ENCODE measurements around the gene NSA2.
"Not testable (repeated sequence)": the region's sequence is repeated elsewhere in the genome, so short reads cannot be mapped to it uniquely, and the experiment has no call there.

Gene NSA2

DNA sequence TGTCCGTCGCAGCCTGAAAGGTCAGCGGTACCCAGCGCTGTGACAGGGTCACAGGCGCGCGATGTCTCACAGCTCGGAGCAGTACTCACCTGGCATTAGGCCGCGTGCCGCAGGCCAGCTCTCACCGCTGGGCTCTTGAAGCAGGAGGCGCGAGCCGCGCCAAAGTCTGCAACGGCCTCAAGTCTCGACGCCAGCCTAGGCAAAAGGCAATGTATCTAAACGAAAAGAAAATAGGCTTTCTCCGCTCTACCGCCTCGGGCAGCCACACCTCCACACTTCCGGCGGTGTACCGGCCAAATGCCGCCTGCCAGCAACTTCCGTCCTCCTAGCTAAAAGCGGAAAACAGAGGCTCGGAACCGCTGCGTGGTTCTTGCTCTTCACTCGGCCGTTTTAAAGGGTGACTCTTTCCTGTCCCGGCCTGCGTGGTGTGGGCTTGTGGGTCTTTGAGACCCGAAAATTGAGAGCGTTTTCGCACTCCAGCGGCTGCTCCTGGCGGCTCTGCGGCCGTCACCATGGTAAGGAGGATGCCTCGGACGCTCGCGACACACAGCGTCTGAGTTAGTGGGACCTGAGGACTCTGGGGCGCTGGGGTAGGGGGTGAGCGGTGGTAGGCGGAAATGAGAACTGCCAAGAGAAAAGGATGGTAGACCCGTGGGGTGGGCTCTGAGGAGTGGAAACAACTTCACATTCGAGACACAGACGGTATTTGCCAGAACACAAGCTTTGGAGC, at the start of gene NSA2, which contains the start of gene GFM2:
TSS of gene NSA2 (plus strand) at position 401 of the 730 bp plus-strand sequence. CDS start at position 513, 112 bp downstream.
TSS of gene GFM2 (minus strand) at position 269 of the 730 bp plus-strand sequence. CDS start 3,375 bp downstream, outside the sequence.
- in situ Hi-C loops (cut with MboI; ENCODE audit: low pct_unique_long_range_greater_than_20kb, low sequenced_read_pairs) = no loop called here
- DNase-seq = peak; percentile 96

DNA sequence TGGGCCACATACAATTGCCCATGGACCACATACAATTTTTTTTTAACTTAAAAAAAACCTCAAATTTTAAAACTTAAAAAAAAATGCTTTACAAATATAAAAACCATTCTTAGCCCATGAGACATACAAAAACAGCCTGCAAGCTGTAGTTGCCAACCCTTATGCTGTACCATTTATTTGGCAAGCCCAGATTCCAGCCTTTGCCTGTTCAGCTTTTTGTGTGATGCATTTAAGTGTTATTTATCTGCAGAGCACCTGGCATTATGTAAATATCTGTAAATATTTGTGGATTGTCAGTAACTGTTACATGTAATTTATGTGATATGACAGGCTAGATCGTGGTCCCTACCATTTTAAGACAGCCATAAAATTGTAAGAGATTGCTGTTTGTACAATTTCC, 49.5 kb upstream of the NSA2 start:
- DNase-seq = no peak
- in situ Hi-C loops (cut with MboI; ENCODE audit: low pct_unique_long_range_greater_than_20kb, low sequenced_read_pairs) = no loop called here

DNA sequence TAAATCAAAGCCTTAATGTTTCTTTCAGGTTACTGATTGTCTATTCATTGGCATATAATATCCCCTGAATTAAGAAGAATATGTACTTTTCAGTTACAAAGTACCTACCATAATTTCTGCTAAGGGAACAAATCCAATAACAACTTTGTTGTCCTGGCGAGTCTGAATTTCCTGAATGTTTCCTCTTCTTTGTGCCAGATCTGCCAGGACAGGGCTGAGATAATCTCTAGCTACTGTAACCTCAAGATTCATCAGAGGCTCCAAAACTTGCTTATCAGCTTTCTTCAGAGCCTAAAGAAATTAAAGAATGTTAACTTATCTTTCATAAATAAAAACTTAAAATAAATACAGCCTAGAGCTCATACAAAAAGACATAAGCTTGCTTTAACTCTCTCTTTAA, 44.8 kb upstream of the NSA2 start:
- no peak for DNase-seq
- in situ Hi-C loops (cut with MboI; ENCODE audit: low pct_unique_long_range_greater_than_20kb, low sequenced_read_pairs) = no loop called here

DNA sequence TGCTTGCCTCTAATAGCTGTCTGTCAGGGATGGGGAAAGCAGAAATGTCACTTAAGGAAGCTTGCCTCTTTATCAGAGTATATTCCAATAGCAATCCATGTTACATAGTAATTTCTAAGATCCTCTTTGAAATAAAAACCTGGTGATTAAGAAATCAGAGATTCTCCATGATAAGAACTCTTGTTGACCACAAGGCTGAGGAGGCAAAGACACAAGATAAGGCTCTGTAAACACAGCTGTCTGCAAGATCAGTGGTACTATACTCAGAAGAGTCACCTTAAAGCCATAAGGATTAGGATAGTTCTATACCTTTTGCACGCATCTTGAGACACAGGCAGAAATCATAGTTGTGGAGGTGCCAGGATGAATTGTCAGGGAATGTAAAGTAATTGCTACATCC, 41.7 kb upstream of the NSA2 start:
- in situ Hi-C loops (cut with MboI; ENCODE audit: low pct_unique_long_range_greater_than_20kb, low sequenced_read_pairs) = no loop called here
- no peak for DNase-seq

DNA sequence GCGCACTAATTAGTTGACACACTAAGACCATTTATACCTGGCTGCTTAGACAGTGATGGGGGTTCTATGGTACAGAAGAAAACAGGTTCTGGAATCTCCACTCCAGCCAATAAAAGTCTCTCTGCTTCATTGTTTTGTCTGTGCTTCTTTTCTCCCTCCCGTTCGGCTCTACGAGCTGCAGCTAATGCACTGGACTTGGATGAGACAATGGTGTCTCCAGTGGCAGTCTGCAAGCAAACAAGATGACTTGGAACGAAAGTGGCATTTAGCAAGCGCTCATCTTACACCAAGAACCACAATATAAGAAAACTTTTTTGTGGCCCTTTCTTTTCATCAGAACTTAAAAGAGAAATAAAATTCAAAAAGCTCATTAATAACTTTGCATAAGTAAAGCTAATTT, 30.3 kb upstream of the NSA2 start:
- DNase-seq = no peak

DNA sequence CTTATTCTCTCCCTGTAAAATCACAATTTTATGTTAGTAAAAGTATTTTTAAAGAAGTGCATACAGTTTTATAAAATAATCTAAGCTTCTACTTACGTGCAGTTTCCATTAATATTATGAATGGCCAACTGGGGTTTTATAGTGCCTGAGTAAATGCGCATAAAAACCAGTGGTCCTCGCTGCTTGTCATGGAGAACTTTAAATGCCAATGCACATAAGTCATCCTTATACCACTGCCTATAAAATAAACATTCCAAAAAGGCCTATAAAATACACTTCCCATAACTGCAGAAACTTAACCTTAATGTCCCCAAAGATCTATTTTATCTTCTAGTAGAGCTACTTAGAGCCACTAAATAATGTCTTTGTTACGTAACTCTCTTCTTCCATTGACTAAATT, 28.6 kb upstream of the NSA2 start:
- no peak for DNase-seq
- in situ Hi-C loops (cut with MboI; ENCODE audit: low pct_unique_long_range_greater_than_20kb, low sequenced_read_pairs) = no loop called here

More for the DNA sequence above, 30.3 kb upstream of the NSA2 start:
- in situ Hi-C loops (cut with MboI; ENCODE audit: low pct_unique_long_range_greater_than_20kb, low sequenced_read_pairs) = no loop called here

DNA sequence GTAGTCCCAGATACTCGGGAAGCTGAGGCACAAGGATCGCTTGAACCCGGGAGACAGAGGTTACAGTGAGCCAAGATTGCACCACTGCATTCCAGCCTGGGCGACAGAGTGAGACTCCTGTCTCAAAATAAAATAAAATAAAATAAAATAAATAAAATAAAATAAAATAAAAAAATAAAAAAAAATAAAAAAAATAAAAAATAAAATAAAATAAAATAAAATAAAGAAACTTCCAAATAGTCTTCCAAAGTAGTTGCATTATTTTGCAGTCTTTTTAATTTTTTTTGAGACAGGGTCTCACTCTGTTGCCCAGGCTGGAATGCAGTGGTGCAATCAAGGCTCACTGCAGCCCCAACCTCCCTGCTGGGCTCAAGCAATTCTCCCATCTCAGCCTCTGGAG, 18.3 kb upstream of the NSA2 start:
- in situ Hi-C loops (cut with MboI; ENCODE audit: low pct_unique_long_range_greater_than_20kb, low sequenced_read_pairs) = not testable (repeated sequence)

DNA sequence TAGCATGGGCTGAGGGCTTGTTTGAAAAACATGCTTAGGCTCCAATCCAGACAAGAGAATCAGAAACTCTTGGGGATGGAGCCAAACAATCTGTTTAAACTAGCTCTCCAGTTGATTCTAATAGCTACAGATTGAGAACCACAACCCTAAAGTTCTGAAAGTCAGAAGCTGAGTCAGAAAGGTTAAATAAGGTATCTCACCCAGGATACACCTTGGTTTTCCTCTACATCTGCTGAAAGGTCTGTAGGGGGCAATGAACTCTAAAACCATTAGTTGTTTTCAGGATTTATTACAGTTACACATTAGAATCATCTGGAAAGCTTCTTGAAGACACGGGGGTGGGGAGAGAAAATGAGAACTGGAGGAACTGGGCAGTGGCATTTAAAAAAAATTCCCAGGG, 5.8 kb upstream of the NSA2 start:
- no peak for DNase-seq
- in situ Hi-C loops (cut with MboI; ENCODE audit: low pct_unique_long_range_greater_than_20kb, low sequenced_read_pairs) = no loop called here

More for the DNA sequence above, 18.3 kb upstream of the NSA2 start:
- not testable (repeated sequence) for DNase-seq

DNA sequence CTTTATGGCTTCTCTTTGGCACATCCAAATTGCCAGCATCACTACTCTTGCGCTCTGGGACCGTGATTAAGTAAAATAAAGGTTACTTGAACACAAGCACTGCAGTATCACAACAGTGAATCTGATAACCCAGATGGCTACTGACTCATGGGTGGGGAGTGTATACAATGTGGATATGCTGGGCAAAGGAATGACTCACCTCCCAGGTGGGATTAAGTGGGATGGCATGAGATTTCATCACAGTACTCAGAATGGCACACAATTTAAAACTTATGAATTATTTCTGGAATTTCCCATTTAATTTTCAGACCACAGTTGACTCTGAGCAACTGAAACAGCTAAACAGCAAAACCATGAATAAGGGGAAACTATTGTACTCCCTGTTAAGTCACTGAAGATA, 4.5 kb upstream of the NSA2 start:
- in situ Hi-C loops (cut with MboI; ENCODE audit: low pct_unique_long_range_greater_than_20kb, low sequenced_read_pairs) = no loop called here
- DNase-seq = no peak

DNA sequence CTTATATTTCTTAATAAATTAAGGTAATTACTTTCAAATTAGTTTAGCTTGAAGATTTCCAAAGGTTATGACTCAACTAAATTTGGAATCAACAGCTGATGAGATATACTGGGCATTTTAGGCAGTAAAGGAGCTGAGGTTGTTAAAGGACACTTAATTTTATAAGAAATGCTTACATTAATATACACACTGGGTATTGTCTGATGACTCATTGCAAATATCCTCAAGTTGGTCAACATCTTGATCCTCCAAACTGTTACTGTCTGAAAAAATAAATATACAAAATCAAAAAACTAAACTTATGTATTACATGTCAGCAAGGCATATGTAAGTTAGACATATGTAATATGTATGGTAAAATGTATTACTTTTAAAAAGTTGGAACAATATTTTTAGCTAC, 3.5 kb upstream of the NSA2 start:
- in situ Hi-C loops (cut with MboI; ENCODE audit: low pct_unique_long_range_greater_than_20kb, low sequenced_read_pairs) = no loop called here

DNA sequence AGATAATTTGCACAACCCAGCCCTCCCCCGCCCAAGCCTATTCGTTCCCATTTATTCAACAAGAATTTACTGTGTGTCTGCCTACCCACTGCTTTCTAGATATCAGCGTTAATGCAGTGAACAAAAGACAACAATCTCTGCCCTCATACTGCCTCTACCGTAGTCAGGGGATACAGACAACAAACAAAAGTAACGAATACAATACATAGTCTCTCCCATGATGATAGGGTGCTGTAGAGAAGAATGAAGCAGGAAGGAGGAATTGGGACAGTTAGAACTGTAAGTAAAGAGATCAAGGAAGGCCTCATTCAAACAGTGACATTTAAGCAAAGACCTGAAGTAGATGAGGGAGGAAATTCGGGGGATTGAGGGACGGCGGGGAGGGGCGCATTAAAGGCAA, 1.8 kb upstream of the NSA2 start:
- DNase-seq = no peak

More for the DNA sequence above, 3.5 kb upstream of the NSA2 start:
- DNase-seq = no peak

DNA sequence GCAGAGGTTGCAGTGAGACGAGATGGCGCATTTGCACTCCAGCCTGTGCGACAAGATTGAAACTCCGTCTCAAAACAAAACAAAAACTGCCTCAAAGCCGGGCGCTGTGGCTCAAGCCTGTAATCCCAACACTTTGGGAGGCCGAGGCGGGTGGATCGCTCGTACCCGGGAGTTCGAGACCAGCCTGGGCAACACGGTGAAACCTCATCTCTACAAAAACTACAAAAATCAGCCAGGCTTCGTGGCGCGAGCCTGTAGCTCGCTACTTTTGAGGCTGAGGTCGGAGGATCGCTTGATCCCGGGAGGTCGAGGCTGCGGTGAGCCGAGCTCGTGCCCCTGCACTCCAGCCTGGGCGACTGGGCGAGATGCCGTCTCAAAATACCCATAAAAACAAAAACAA, 1.1 kb upstream of the NSA2 start:
- in situ Hi-C loops (cut with MboI; ENCODE audit: low pct_unique_long_range_greater_than_20kb, low sequenced_read_pairs) = no loop called here
- no peak for DNase-seq

More for the DNA sequence above, 1.8 kb upstream of the NSA2 start:
- in situ Hi-C loops (cut with MboI; ENCODE audit: low pct_unique_long_range_greater_than_20kb, low sequenced_read_pairs) = no loop called here

DNA sequence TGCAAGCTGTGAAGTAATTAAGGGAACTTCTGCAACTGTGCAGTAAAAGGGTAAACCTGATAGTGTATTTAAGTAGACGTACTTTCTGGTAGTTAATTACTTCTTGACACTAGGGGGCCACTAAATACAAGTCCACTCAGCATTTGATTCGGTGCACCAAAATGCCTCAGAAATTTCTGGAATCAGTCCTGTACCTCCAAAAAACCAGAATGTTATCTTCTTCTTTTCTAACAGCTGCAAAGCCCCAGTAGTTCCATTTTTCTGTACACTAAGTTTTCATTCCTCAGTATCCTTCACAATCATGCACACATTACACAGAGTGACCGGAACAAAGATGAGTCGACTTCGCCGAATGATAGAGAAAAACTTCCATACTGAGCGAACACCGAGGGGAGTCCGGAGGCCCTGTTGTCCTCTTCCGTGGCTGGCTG, 616 bp upstream of the NSA2 start:
- in situ Hi-C loops (cut with MboI; ENCODE audit: low pct_unique_long_range_greater_than_20kb, low sequenced_read_pairs) = no loop called here
- peak; percentile 65 for DNase-seq

DNA sequence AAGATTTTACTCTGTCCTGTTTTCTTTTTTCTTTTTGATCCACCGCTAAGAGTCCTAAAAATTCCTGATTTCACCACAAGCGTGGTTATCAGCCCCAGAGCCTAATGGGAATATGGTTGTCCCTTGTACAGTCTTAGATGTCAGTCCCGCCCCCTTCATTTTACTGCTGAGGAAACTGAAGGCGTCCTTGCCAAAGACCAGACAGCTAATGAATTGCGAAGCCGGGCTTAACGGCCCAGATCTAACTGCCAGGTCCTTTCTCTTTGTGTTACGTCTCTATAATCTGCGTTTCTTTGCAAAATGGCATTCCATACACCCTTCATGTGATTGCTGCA, 497 bp downstream of the NSA2 start:
- in situ Hi-C loops (cut with MboI; ENCODE audit: low pct_unique_long_range_greater_than_20kb, low sequenced_read_pairs) = no loop called here
- no peak for DNase-seq

DNA sequence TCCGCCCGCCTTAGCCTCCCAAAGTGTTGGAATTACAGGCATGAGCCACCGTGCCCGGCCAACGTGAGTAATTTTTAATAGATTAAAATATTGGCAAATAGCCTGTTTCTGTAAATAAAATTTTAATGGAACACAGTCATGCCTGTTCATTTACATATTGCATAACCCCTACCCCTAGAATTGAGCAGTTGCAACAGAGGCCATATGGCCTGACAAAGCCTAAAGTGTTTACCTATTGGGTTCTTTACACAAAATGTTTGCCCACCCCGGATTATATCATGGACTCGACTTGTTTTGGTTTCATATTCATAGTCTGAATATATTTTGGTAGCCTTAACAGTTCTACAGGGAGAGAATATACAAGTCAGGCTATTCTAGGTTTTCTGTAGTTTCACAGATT, 5.3 kb downstream of the NSA2 start:
- in situ Hi-C loops (cut with MboI; ENCODE audit: low pct_unique_long_range_greater_than_20kb, low sequenced_read_pairs) = no loop called here
- no peak for DNase-seq

DNA sequence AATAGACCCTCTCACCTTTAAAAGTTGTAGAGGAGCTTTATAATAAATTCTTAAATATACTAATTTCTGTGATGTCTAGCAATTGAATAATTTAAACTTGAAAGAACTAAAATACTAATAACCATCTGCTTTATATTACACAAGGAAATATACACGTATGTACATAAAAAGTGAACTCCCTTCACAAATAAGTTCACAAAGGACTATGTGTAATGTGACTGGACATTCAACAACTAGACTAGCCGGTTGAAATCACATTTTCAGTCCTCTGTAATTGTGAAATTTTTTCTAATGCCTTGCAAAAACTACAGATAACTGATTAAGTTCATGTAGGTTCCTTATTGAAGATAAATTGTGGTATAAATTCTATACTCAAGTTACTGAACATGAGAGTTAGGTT, 11.6 kb downstream of the NSA2 start:
- in situ Hi-C loops (cut with MboI; ENCODE audit: low pct_unique_long_range_greater_than_20kb, low sequenced_read_pairs) = no loop called here
- DNase-seq = no peak

DNA sequence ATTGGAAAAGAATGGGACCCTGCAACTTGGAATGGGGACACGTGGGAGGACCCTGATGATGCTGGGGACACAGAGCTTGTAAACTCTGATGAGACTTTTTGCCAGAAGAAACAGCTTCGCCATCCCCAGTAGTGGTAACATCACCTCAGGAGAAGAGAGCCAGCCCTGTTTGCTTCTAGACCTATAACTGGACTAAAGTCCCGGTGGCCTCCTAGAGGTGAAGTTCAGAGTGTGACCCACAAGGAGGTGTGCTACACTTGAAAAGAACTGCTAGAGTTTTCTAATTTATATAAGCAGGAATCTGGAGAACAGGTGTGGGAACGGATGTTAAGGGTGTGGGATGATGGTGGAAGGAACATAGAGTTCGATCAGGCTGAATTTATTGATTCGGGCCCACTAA, 19.8 kb downstream of the NSA2 start:
- DNase-seq = no peak
- in situ Hi-C loops (cut with MboI; ENCODE audit: low pct_unique_long_range_greater_than_20kb, low sequenced_read_pairs) = no loop called here

DNA sequence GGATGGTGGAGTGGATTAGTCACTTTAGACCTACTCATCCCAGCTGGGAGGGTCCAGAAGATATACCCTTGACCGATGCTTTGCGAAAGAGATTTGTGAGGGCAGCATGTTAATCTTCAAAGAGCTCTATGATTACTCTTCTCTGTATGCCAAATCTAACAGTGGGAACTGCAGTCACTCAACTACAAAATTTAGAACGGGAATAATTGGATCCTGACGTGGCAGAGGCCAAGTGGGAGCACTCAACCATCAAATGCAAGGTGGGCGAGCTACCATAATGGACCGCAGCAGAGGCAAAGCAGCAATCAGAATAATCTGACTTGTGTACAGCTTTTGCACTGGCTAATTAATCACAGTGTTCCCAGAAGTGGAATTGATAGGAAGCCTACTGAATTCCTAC, 20.4 kb downstream of the NSA2 start:
- DNase-seq = no peak
- in situ Hi-C loops (cut with MboI; ENCODE audit: low pct_unique_long_range_greater_than_20kb, low sequenced_read_pairs) = no loop called here

DNA sequence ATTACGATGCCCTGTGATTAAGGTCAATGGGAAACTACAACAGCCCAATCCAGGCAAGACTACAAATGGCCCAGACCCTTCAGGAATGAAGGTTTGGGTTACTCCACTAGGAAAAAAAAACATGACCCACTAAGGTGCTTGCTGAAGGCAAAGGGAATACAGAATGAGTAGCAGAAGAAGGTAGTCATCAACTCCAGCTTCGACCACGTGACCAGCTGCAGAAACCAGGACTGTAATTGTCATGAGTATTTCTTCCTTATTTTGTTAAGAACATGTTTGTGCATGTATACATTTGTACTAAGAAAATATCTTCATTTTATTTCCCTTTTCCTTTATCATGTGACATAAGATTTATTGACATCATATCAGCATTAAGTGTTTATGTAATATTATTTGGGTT, 24.6 kb downstream of the NSA2 start:
- in situ Hi-C loops (cut with MboI; ENCODE audit: low pct_unique_long_range_greater_than_20kb, low sequenced_read_pairs); DNase-seq: not testable (repeated sequence)

DNA sequence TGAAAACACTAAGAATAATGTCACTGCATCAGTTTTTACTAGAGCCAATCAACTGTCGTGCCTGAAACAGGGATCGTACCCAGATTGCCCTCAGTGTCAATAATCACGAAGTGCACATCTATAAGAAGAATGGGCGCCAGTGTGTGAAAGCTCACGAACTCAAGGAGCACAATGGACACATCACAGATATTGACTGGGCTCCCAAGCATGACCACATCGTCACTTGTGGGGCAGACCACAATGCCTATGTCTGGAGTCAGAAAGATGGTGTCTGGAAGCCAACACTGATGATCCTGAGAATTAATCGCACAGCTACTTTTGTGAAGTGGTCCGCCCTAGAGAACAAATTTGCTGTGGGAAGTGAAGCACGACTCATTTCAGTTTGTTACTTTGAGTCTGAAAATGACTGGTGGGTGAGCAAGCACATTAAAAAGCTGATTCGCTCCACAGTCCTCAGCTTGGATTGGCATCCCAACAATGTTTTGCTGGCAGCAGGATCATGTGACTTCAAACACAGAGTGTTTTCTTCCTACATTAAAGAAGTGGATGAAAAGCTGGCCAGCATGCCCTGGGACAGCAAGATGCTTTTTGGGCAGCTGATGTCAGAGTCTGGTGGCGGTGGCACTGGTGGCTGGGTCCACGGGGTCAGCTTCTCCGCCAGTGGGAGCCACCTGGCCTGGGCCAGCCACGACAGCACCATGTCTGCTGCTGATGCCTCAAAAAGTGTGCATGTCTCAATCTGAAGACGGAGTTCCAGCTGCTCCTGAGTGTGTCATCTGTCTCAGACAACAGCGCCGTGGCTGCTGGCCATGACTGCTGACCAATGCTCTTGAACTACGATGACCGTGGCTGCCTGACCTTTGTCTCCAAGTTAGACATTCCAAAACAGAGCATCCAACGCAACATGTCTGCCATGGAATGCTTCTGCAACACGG, 32.2 kb downstream of the NSA2 start:
- in situ Hi-C loops (cut with MboI; ENCODE audit: low pct_unique_long_range_greater_than_20kb, low sequenced_read_pairs) = no loop called here
- no peak for DNase-seq
